Measurements from ENCODE around the gene DCUN1D3.

GRCh38 chr16:20906341-20907255 is 6.4 kb upstream of the DCUN1D3 start:
- TF ChIP-seq CTCF (IDR thresholded peaks at IDR 0.05; ENCODE audit: low read length) (no peak), EZH2 (IDR thresholded peaks at IDR 0.05; ENCODE audit: borderline replicate concordance, low read length) (no peak)
